Activated CD4-positive, alpha-beta memory T cell treated with anti-CD3 and anti-CD28 coated beads, Interleukin-2, amount 10 ng/mL, durations not matched to agents 7 days and 5 days (primary cell): ENCODE results near the gene IQCE. TPM values are rescaled to one million over a fixed set of nuclear protein-coding genes. Genes with fewer than 3 reads are reported as not detected.
A peak's percentile ranks its signal among the peaks of the same experiment; 100 is the strongest.

Source experiments
- CTCF ChIA-PET: fragments of 350-600 bp; sonication (Branson Sonifier 250); formaldehyde crosslinking; loops from one replicate; lab custom pipeline; 2021; ENCODE audit warnings: antibody characterized with exemption, inconsistent platforms; lab: Charles Lee
- POLR2A ChIA-PET: fragments of 350-600 bp; sonication (Branson Sonifier 250); formaldehyde crosslinking; loops from one replicate; lab custom pipeline; 2021; ENCODE audit warnings: antibody characterized with exemption; lab: Charles Lee
- DNase-seq: peaks from one replicate; pipeline ENCODE4 v3.0.0-alpha.2; 2020
- H3K27ac Mint-ChIP-seq: one replicate; pipeline ENCODE4 v1.8.0; 2021; ENCODE audit warnings: mild to moderate bottlenecking, mixed read lengths
- H3K27me3 Mint-ChIP-seq: one replicate; pipeline ENCODE4 v1.8.0; 2021; ENCODE audit warnings: mixed read lengths
- H3K36me3 Mint-ChIP-seq: one replicate; pipeline ENCODE4 v1.8.0; 2021; ENCODE audit warnings: low read depth, mixed read lengths
- H3K4me1 Mint-ChIP-seq: one replicate; pipeline ENCODE4 v1.8.0; 2021; ENCODE audit warnings: mixed read lengths
- H3K4me3 Mint-ChIP-seq: one replicate; pipeline ENCODE4 v1.8.0; 2021; ENCODE audit warnings: mild to moderate bottlenecking, mixed read lengths
- H3K9me3 Mint-ChIP-seq: one replicate; pipeline ENCODE4 v1.8.0; 2021; ENCODE audit warnings: mixed read lengths
- total RNA-seq, 2 experiments: library from RNA; stranded (reverse); gene quantifications; one replicate each; pipeline ENCODE4 v1.2.3, GENCODE V29; 2021

The IQCE gene
- total RNA-seq, 2 experiments from 2014 or later: 12.7 to 14.0 TPM

GRCh38 chr7:2644220-2644561 is 85.4 kb downstream of the IQCE start:
- POLR2A ChIA-PET: interaction anchor here (1.3 to 1.9 kb wide), 5 partner anchors 19 to 114 kb away, joined by 3 to 6 read pairs (median 3); no protein-coding TSS in a partner anchor
- CTCF ChIA-PET: interaction anchor here (1.0 to 3.6 kb wide), 3 partner anchors 16 to 66 kb away, joined by 3 to 17 read pairs (median 4); no protein-coding TSS in a partner anchor
- no peak overlapping the region for H3K4me3 Mint-ChIP-seq

GRCh38 chr7:2644562-2645273 is 85.9 kb downstream of the IQCE start:
- H3K4me1 Mint-ChIP-seq: peaks cover 15% of the 10 kb centered on the region
- H3K4me3 Mint-ChIP-seq: no peak overlapping the region
- no peaks in the 10 kb centered on the region for H3K9me3 Mint-ChIP-seq
- POLR2A ChIA-PET: interaction anchor here (1.0 to 1.9 kb wide), 6 partner anchors 11 to 115 kb away, joined by 3 to 6 read pairs (median 3); partner anchors contain the start of gene TTYH3
- H3K36me3 Mint-ChIP-seq: no peaks in the 10 kb centered on the region
- CTCF ChIA-PET: interaction anchor here (0.6 to 3.6 kb wide), 4 partner anchors 17 to 178 kb away, joined by 3 to 17 read pairs (median 4); no protein-coding TSS in a partner anchor
- no peak for DNase-seq
- H3K27ac Mint-ChIP-seq: peak overlapping the region; percentile 68
- no peaks in the 10 kb centered on the region for H3K27me3 Mint-ChIP-seq

More at GRCh38 chr7:2644220-2644561, 85.4 kb downstream of the IQCE start:
- Mint-ChIP-seq H3K36me3 (no peaks in the 10 kb centered on the region), H3K4me1 (peaks cover 15% of the 10 kb centered on the region), H3K27ac (no peak overlapping the region), H3K27me3 (no peaks in the 10 kb centered on the region), H3K9me3 (no peaks in the 10 kb centered on the region)
- DNase-seq: no peak

- H3K27ac Mint-ChIP-seq: peak overlapping the region; percentile 68
- no peaks in the 10 kb centered on the region for H3K9me3 Mint-ChIP-seq
- H3K27me3 Mint-ChIP-seq: no peaks in the 10 kb centered on the region
- peak overlapping the region; percentile 1 for H3K4me3 Mint-ChIP-seq
- H3K4me1 Mint-ChIP-seq: peaks cover 15% of the 10 kb centered on the region
- ChIA-PET POLR2A (interaction anchor here (0.7 to 1.9 kb wide), 6 partner anchors 12 to 116 kb away, joined by 3 to 6 read pairs (median 3); partner anchors contain the start of gene TTYH3), CTCF (interaction anchor here (0.6 to 3.6 kb wide), 4 partner anchors 17 to 178 kb away, joined by 3 to 17 read pairs (median 4); no protein-coding TSS in a partner anchor)
- peak; percentile 61 for DNase-seq
- no peaks in the 10 kb centered on the region for H3K36me3 Mint-ChIP-seq
Measured at GRCh38 chr7:2645274-2645868, 86.6 kb downstream of the IQCE start.

GRCh38 chr7:2646336-2646679 is 87.5 kb downstream of the IQCE start:
- POLR2A ChIA-PET: no interaction called here
- Mint-ChIP-seq H3K4me3 (no peak overlapping the region), H3K27ac (no peak overlapping the region), H3K9me3 (no peaks in the 10 kb centered on the region), H3K27me3 (no peaks in the 10 kb centered on the region), H3K36me3 (no peaks in the 10 kb centered on the region), H3K4me1 (peaks cover 15% of the 10 kb centered on the region)
- CTCF ChIA-PET: no interaction called here
- no peak for DNase-seq

- Mint-ChIP-seq H3K27ac (no peak overlapping the region), H3K27me3 (no peaks in the 10 kb centered on the region), H3K4me1 (peaks cover 15% of the 10 kb centered on the region), H3K9me3 (no peaks in the 10 kb centered on the region), H3K36me3 (no peaks in the 10 kb centered on the region), H3K4me3 (no peak overlapping the region)
- ChIA-PET CTCF (no interaction called here), POLR2A (no interaction called here)
- no peak for DNase-seq
Measured at GRCh38 chr7:2646680-2647571, 88.1 kb downstream of the IQCE start.

GRCh38 chr7:2647594-2648172 is 88.9 kb downstream of the IQCE start:
- DNase-seq: no peak
- POLR2A ChIA-PET: no interaction called here
- H3K27ac Mint-ChIP-seq: no peak overlapping the region
- CTCF ChIA-PET: no interaction called here
- peaks cover 15% of the 10 kb centered on the region for H3K4me1 Mint-ChIP-seq
- H3K27me3 Mint-ChIP-seq: no peaks in the 10 kb centered on the region
- H3K9me3 Mint-ChIP-seq: no peaks in the 10 kb centered on the region
- H3K4me3 Mint-ChIP-seq: no peak overlapping the region
- H3K36me3 Mint-ChIP-seq: no peaks in the 10 kb centered on the region

GRCh38 chr7:2649139-2649838 is 90.5 kb downstream of the IQCE start:
- Mint-ChIP-seq H3K9me3 (no peaks in the 10 kb centered on the region), H3K27me3 (no peaks in the 10 kb centered on the region), H3K4me3 (no peak overlapping the region), H3K27ac (no peak overlapping the region), H3K36me3 (no peaks in the 10 kb centered on the region), H3K4me1 (peaks cover 15% of the 10 kb centered on the region)
- ChIA-PET POLR2A (no interaction called here), CTCF (no interaction called here)
- DNase-seq: no peak

GRCh38 chr7:2649991-2650390 is 91.2 kb downstream of the IQCE start:
- no peaks in the 10 kb centered on the region for H3K36me3 Mint-ChIP-seq
- no peak overlapping the region for H3K4me3 Mint-ChIP-seq
- POLR2A ChIA-PET: no interaction called here
- H3K4me1 Mint-ChIP-seq: peaks cover 9% of the 10 kb centered on the region
- CTCF ChIA-PET: no interaction called here
- H3K27ac Mint-ChIP-seq: no peak overlapping the region
- no peak for DNase-seq
- H3K27me3 Mint-ChIP-seq: no peaks in the 10 kb centered on the region
- H3K9me3 Mint-ChIP-seq: no peaks in the 10 kb centered on the region

GRCh38 chr7:2650451-2650850 is 91.7 kb downstream of the IQCE start:
- ChIA-PET CTCF (interaction anchor here (0.6 kb wide), 1 partner anchor 1145 kb away, joined by 5 read pairs; no protein-coding TSS in a partner anchor), POLR2A (no interaction called here)
- Mint-ChIP-seq H3K4me3 (no peak overlapping the region), H3K27ac (no peak overlapping the region), H3K27me3 (no peaks in the 10 kb centered on the region), H3K9me3 (no peaks in the 10 kb centered on the region), H3K36me3 (no peaks in the 10 kb centered on the region), H3K4me1 (peaks cover 4% of the 10 kb centered on the region)
- no peak for DNase-seq

- H3K4me1 Mint-ChIP-seq: no peaks in the 10 kb centered on the region
- DNase-seq: no peak
- POLR2A ChIA-PET: no interaction called here
- H3K4me3 Mint-ChIP-seq: no peak overlapping the region
- no peaks in the 10 kb centered on the region for H3K27me3 Mint-ChIP-seq
- no peak overlapping the region for H3K27ac Mint-ChIP-seq
- no peaks in the 10 kb centered on the region for H3K36me3 Mint-ChIP-seq
- H3K9me3 Mint-ChIP-seq: no peaks in the 10 kb centered on the region
- CTCF ChIA-PET: no interaction called here
Measured at GRCh38 chr7:2651336-2651735, 92.6 kb downstream of the IQCE start.

- H3K27ac Mint-ChIP-seq: no peak overlapping the region
- POLR2A ChIA-PET: no interaction called here
- no peaks in the 10 kb centered on the region for H3K36me3 Mint-ChIP-seq
- no peak for DNase-seq
- H3K9me3 Mint-ChIP-seq: no peaks in the 10 kb centered on the region
- no peaks in the 10 kb centered on the region for H3K27me3 Mint-ChIP-seq
- no peak overlapping the region for H3K4me3 Mint-ChIP-seq
- H3K4me1 Mint-ChIP-seq: no peaks in the 10 kb centered on the region
- CTCF ChIA-PET: interaction anchor here (1.4 kb wide), 1 partner anchor 58 kb away, joined by 5 read pairs; no protein-coding TSS in a partner anchor
Measured at GRCh38 chr7:2651847-2652735, 93.3 kb downstream of the IQCE start.
